ENCODE results near the gene TSGA10IP.

The TSGA10IP gene

GRCh38 chr11:65921033-65921555, 24.2 kb upstream of the TSGA10IP start:
- TF ChIP-seq CTCF (IDR thresholded peaks at IDR 0.05; ENCODE audit: extremely low read depth, insufficient read depth, missing control alignments) = no peak
- no peak for DNase-seq (ENCODE audit: low spot score)
- in situ Hi-C loops (cut with MboI; ENCODE audit: low pct_unique_long_range_greater_than_20kb, low sequenced_read_pairs, unreplicated experiment) = no loop called here

GRCh38 chr11:65921876-65922275, 23.4 kb upstream of the TSGA10IP start:
- TF ChIP-seq CTCF (IDR thresholded peaks at IDR 0.05; ENCODE audit: extremely low read depth, insufficient read depth, missing control alignments) = no peak
- in situ Hi-C loops (cut with MboI; ENCODE audit: low pct_unique_long_range_greater_than_20kb, low sequenced_read_pairs, unreplicated experiment) = no loop called here
- DNase-seq (ENCODE audit: low spot score) = no peak

GRCh38 chr11:65922565-65922964, 22.7 kb upstream of the TSGA10IP start:
- in situ Hi-C loops (cut with MboI; ENCODE audit: low pct_unique_long_range_greater_than_20kb, low sequenced_read_pairs, unreplicated experiment) = no loop called here

GRCh38 chr11:65925397-65925796, 19.9 kb upstream of the TSGA10IP start:
- DNase-seq (ENCODE audit: low spot score) = no peak
- in situ Hi-C loops (cut with MboI; ENCODE audit: low pct_unique_long_range_greater_than_20kb, low sequenced_read_pairs, unreplicated experiment) = no loop called here
- no peak for TF ChIP-seq CTCF (IDR thresholded peaks at IDR 0.05; ENCODE audit: extremely low read depth, insufficient read depth, missing control alignments)

More at GRCh38 chr11:65922565-65922964, 22.7 kb upstream of the TSGA10IP start:
- no peak for TF ChIP-seq CTCF (IDR thresholded peaks at IDR 0.05; ENCODE audit: extremely low read depth, insufficient read depth, missing control alignments)
- no peak for DNase-seq (ENCODE audit: low spot score)

- no peak for TF ChIP-seq CTCF (IDR thresholded peaks at IDR 0.05; ENCODE audit: extremely low read depth, insufficient read depth, missing control alignments)
- peak; percentile 89 for DNase-seq (ENCODE audit: low spot score)
- in situ Hi-C loops (cut with MboI; ENCODE audit: low pct_unique_long_range_greater_than_20kb, low sequenced_read_pairs, unreplicated experiment) = no loop called here
These were observed 17.3 kb upstream of the TSGA10IP start for GRCh38 chr11:65927904-65928397.

- in situ Hi-C loops (cut with MboI; ENCODE audit: low pct_unique_long_range_greater_than_20kb, low sequenced_read_pairs, unreplicated experiment) = no loop called here
- TF ChIP-seq CTCF (IDR thresholded peaks at IDR 0.05; ENCODE audit: extremely low read depth, insufficient read depth, missing control alignments) = no peak
- no peak for DNase-seq (ENCODE audit: low spot score)
These were observed 16.6 kb upstream of the TSGA10IP start for GRCh38 chr11:65928667-65929066.

Data from GM13977 (cell line).